Mesothelial cell of epicardium (in vitro differentiated cells): ENCODE data around the gene DGKB. TPM values are rescaled to one million over a fixed set of nuclear protein-coding genes. Genes with fewer than 3 reads are reported as not detected.

Experiments used
- DNase-seq, 2 experiments: peaks; one replicate each; pipeline ENCODE4 v3.0.0; 2021; ENCODE audit warnings: low spot score in 2 of 2; ENCODE audit not compliant: unreplicated experiment in 2 of 2
- H3K27ac Mint-ChIP-seq: 2 replicates; pipeline ENCODE4 v1.8.0; 2021; ENCODE audit warnings: mixed read lengths
- H3K27me3 Mint-ChIP-seq: 2 replicates; pipeline ENCODE4 v1.8.0; 2021; ENCODE audit warnings: low read depth, mixed read lengths
- H3K36me3 Mint-ChIP-seq: 2 replicates; pipeline ENCODE4 v1.8.0; 2021; ENCODE audit warnings: mixed read lengths
- H3K4me1 Mint-ChIP-seq: 2 replicates; pipeline ENCODE4 v1.8.0; 2021; ENCODE audit warnings: mixed read lengths
- H3K4me3 Mint-ChIP-seq: 2 replicates; pipeline ENCODE4 v1.8.0; 2021; ENCODE audit warnings: mild to moderate bottlenecking, moderate library complexity, mixed read lengths
- H3K9me3 Mint-ChIP-seq: 2 replicates; pipeline ENCODE4 v1.8.0; 2021; ENCODE audit warnings: mixed read lengths
- CTCF ChIP-seq: fragments of 200-600 bp; sonication (generic); IDR thresholded peaks from one replicate; pipeline ENCODE4 v1.5.0; 2021; ENCODE audit warnings: antibody characterized with exemption; ENCODE audit not compliant: unreplicated experiment
- total RNA-seq: library from RNA; stranded (reverse); gene quantifications from 3 replicates; pipeline ENCODE4 v1.2.1, GENCODE V29; 2021

The DGKB gene
- total RNA-seq, 1 donor from 2014 or later = 3.9 TPM

DNA sequence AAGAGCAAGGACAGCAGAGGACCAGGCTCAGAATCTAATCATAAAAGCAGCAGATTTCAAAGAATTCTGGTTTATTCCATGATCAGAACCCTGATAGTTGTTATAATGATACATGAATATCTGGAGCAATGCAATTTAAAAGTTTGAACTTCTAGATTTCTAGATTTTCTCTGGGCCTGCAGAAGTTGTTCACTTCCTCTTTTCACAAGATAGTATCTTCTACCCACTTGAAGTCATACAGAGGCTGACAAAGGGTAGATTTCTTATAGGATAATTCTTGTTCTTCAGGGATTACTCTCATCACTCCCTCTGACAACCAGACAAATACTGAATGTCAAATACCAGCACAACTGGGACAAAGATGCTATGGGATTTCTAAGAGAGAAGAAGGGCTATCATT is 593.1 kb downstream of the DGKB start:
- no peak for DNase-seq
- Mint-ChIP-seq H3K4me1 (peaks cover 11% of the 10 kb centered on the region), H3K9me3 (peaks cover 7% of the 10 kb centered on the region), H3K27me3 (no peaks in the 10 kb centered on the region), H3K27ac (no peak overlapping the region), H3K36me3 (no peaks in the 10 kb centered on the region), H3K4me3 (no peak overlapping the region)
- no peak for TF ChIP-seq CTCF

- DNase-seq = peak in 1 of 2 experiments; percentile 39
- Mint-ChIP-seq H3K27ac (peak overlapping the region; percentile 49), H3K36me3 (no peaks in the 10 kb centered on the region), H3K4me3 (no peak overlapping the region), H3K9me3 (peaks cover 7% of the 10 kb centered on the region), H3K4me1 (peaks cover 20% of the 10 kb centered on the region), H3K27me3 (no peaks in the 10 kb centered on the region)
- peak; percentile 46 for TF ChIP-seq CTCF
Observed at GRCh38 chr7:14305233-14305866, 597.2 kb downstream of the DGKB start.

GRCh38 chr7:14303536-14303935 is 599.0 kb downstream of the DGKB start:
- no peak for TF ChIP-seq CTCF
- Mint-ChIP-seq H3K27ac (no peak overlapping the region), H3K9me3 (no peaks in the 10 kb centered on the region), H3K4me3 (no peak overlapping the region), H3K27me3 (no peaks in the 10 kb centered on the region), H3K36me3 (no peaks in the 10 kb centered on the region), H3K4me1 (peaks cover 20% of the 10 kb centered on the region)
- no peak for DNase-seq

DNA sequence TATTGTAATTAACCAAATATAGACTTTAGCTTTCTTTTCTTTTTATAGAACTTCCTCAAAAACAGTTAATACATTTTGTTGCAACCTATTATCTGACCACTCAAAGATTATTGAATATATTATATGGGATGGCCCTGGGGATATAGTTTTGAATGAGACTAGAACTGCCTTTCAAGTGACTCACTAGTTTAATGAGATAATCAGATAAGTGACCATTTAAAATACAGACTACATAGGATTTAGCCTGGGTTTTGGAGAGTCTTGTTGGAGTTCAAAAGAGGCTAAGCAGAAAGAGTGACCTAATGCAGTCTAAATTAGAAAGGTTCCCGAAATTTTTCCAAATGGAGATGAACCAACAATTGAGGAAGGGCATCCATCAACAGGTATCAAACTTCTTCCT is 607.9 kb downstream of the DGKB start:
- H3K36me3 Mint-ChIP-seq = peaks cover 7% of the 10 kb centered on the region
- no peaks in the 10 kb centered on the region for H3K27me3 Mint-ChIP-seq
- no peak overlapping the region for H3K27ac Mint-ChIP-seq

GRCh38 chr7:14293434-14293833 is 609.1 kb downstream of the DGKB start:
- Mint-ChIP-seq H3K4me1 (peaks cover 15% of the 10 kb centered on the region), H3K27ac (no peak overlapping the region), H3K4me3 (no peak overlapping the region), H3K9me3 (peaks cover 17% of the 10 kb centered on the region), H3K36me3 (peaks cover 7% of the 10 kb centered on the region), H3K27me3 (no peaks in the 10 kb centered on the region)
- no peak for TF ChIP-seq CTCF
- no peak for DNase-seq

More for the DNA sequence above, 607.9 kb downstream of the DGKB start:
- no peak for DNase-seq
- H3K4me3 Mint-ChIP-seq = no peak overlapping the region
- peaks cover 14% of the 10 kb centered on the region for H3K4me1 Mint-ChIP-seq
- H3K9me3 Mint-ChIP-seq = peaks cover 17% of the 10 kb centered on the region
- TF ChIP-seq CTCF = no peak
